Stimulated activated CD4-positive, alpha-beta T cell treated with anti-CD3 and anti-CD28 coated beads, TNF-alpha, amount 100 ng/mL, for 1 hour (primary cell): Measurements from ENCODE around the gene OTOL1.

Source experiments
- DNase-seq, 3 donors: peaks; one replicate each; pipeline ENCODE4 v3.0.0-alpha.2; 2020; ENCODE audit warnings: low read depth in 3 of 3, low spot score in 1 of 3

OTOL1 gene

GRCh38 chr3:161540594-161540993 lies 44.0 kb downstream of the OTOL1 start:
- no peak for DNase-seq

- DNase-seq: no peak
Measured at GRCh38 chr3:161545824-161546223, 49.2 kb downstream of the OTOL1 start.

GRCh38 chr3:161548301-161548700 lies 51.7 kb downstream of the OTOL1 start:
- no peak for DNase-seq

GRCh38 chr3:161549261-161549660 lies 52.7 kb downstream of the OTOL1 start:
- no peak for DNase-seq

- DNase-seq: no peak
Measured at GRCh38 chr3:161550491-161551195, 54.0 kb downstream of the OTOL1 start.

- no peak for DNase-seq
Measured at GRCh38 chr3:161551697-161552096, 55.1 kb downstream of the OTOL1 start.

GRCh38 chr3:161552984-161553560 lies 56.5 kb downstream of the OTOL1 start:
- DNase-seq: no peak
